Spinal cord (tissue), 10 donors: ENCODE measurements around the gene ACOT8. TPM values are rescaled to one million over a fixed set of nuclear protein-coding genes. Genes with fewer than 3 reads are reported as not detected.

ENCODE experiments used
- DNase-seq, 6 donors: peaks; one replicate each; pipeline versions ENCODE4 v3.0.0 to v3.0.0-alpha.2; 2013 to 2015; ENCODE audit warnings: low spot score in 6 of 6, low read depth in 4 of 6
- H3K27ac ChIP-seq: one replicate; pipeline ENCODE4 v1.5.1; 2013; ENCODE audit warnings: low read depth, low read length, control low read depth
- H3K27me3 ChIP-seq: one replicate; pipeline ENCODE4 v1.6.1; 2013; ENCODE audit warnings: low read length; ENCODE audit not compliant: control insufficient read depth, insufficient read depth
- H3K36me3 ChIP-seq: one replicate; pipeline ENCODE4 v1.6.1; 2013; ENCODE audit warnings: low read length; ENCODE audit not compliant: control insufficient read depth, insufficient read depth
- H3K4me1 ChIP-seq: one replicate; pipeline ENCODE4 v1.6.1; 2013; ENCODE audit warnings: low read length; ENCODE audit not compliant: control insufficient read depth, insufficient read depth
- H3K4me3 ChIP-seq: one replicate; pipeline ENCODE4 v1.5.1; 2013; ENCODE audit warnings: low read depth, low read length, control low read depth
- H3K9me3 ChIP-seq: one replicate; pipeline ENCODE4 v1.6.1; 2013; ENCODE audit warnings: low read length; ENCODE audit not compliant: control insufficient read depth, insufficient read depth
- WGBS: methylation state at CpG from one replicate; pipeline ENCODE4 v1.1.5; 2013; ENCODE audit warnings: missing lambda C conversion rate; ENCODE audit not compliant: insufficient coverage; 5-methylcytosine and 5-hydroxymethylcytosine counted together
- polyA plus RNA-seq, 2 donors: library from polyadenylated mRNA; unstranded; fragments of 120-200 nt; gene quantifications; one replicate each; pipeline ENCODE4 v1.2.1, GENCODE V29; 2013; ENCODE audit not compliant: insufficient read length in 2 of 2
- total RNA-seq, 2 donors: library from RNA; depleted of rRNA in 1 of 2; stranded (reverse); fragments of 120-200 nt in 1 of 2; fragments of >200 nt in 1 of 2; gene quantifications; one replicate each; pipeline versions ENCODE4 v1.2.3 to v1.2.4, GENCODE V29; 2013 to 2014
- donor health status: healthy.

ACOT8 gene
- total and polyA plus RNA-seq, 4 donors = 27.8 to 46.3 (median 38.3) TPM

GRCh38 chr20:45873409-45874103 lies 16.4 kb upstream of the ACOT8 start:
- no peak for DNase-seq
- H3K4me3 ChIP-seq = no peak overlapping the region
- no peaks in the 10 kb centered on the region for H3K4me1 ChIP-seq
- no peaks in the 10 kb centered on the region for H3K9me3 ChIP-seq
- H3K36me3 ChIP-seq = peaks cover 32% of the 10 kb centered on the region
- H3K27ac ChIP-seq = no peak overlapping the region
- H3K27me3 ChIP-seq = no peaks in the 10 kb centered on the region
- no CpG with 5 or more reads among the region's 1 CpG for WGBS

GRCh38 chr20:45872626-45873025 lies 15.4 kb upstream of the ACOT8 start:
- WGBS = 96% methylated on average over 2 of the region's 4 CpGs
- Histone ChIP-seq H3K4me1 (no peaks in the 10 kb centered on the region), H3K36me3 (peaks cover 23% of the 10 kb centered on the region), H3K9me3 (no peaks in the 10 kb centered on the region), H3K4me3 (no peak overlapping the region), H3K27me3 (no peaks in the 10 kb centered on the region), H3K27ac (no peak overlapping the region)
- no peak for DNase-seq

GRCh38 chr20:45867819-45868176 lies 10.6 kb upstream of the ACOT8 start:
- Histone ChIP-seq H3K4me3 (no peak overlapping the region), H3K27me3 (no peaks in the 10 kb centered on the region), H3K4me1 (no peaks in the 10 kb centered on the region), H3K27ac (no peak overlapping the region), H3K9me3 (no peaks in the 10 kb centered on the region), H3K36me3 (peaks cover 7% of the 10 kb centered on the region)
- DNase-seq = no peak

GRCh38 chr20:45867136-45867818 lies 10.1 kb upstream of the ACOT8 start:
- DNase-seq = no peak
- 100% methylated on average over 1 of the region's 6 CpGs for WGBS

GRCh38 chr20:45866454-45866853 lies 9.3 kb upstream of the ACOT8 start:
- WGBS = 92% methylated on average over 4 of the region's 5 CpGs
- H3K9me3 ChIP-seq = no peaks in the 10 kb centered on the region

More at GRCh38 chr20:45867136-45867818, 10.1 kb upstream of the ACOT8 start:
- Histone ChIP-seq H3K4me3 (no peak overlapping the region), H3K27me3 (no peaks in the 10 kb centered on the region), H3K4me1 (no peaks in the 10 kb centered on the region), H3K9me3 (no peaks in the 10 kb centered on the region), H3K27ac (no peak overlapping the region), H3K36me3 (peaks cover 3% of the 10 kb centered on the region)

GRCh38 chr20:45863543-45864470 lies 6.6 kb upstream of the ACOT8 start:
- Histone ChIP-seq H3K9me3 (no peaks in the 10 kb centered on the region), H3K27ac (no peak overlapping the region), H3K4me3 (no peak overlapping the region), H3K36me3 (peaks cover 2% of the 10 kb centered on the region), H3K27me3 (no peaks in the 10 kb centered on the region), H3K4me1 (no peaks in the 10 kb centered on the region)
- 86% methylated on average over 5 of the region's 7 CpGs for WGBS
- DNase-seq = no peak

More at GRCh38 chr20:45866454-45866853, 9.3 kb upstream of the ACOT8 start:
- Histone ChIP-seq H3K27me3 (no peaks in the 10 kb centered on the region), H3K27ac (no peak overlapping the region), H3K36me3 (peaks cover 5% of the 10 kb centered on the region), H3K4me3 (no peak overlapping the region), H3K4me1 (no peaks in the 10 kb centered on the region)
- DNase-seq = no peak

- 83% methylated on average over 1 of the region's 7 CpGs for WGBS
- H3K4me1 ChIP-seq = peaks cover 17% of the 10 kb centered on the region
- no peak overlapping the region for H3K27ac ChIP-seq
- no peaks in the 10 kb centered on the region for H3K9me3 ChIP-seq
- no peaks in the 10 kb centered on the region for H3K27me3 ChIP-seq
- peaks cover 2% of the 10 kb centered on the region for H3K36me3 ChIP-seq
- H3K4me3 ChIP-seq = no peak overlapping the region
- peak in 2 of 6 donors; percentile 5 to 58 for DNase-seq
Measured at GRCh38 chr20:45861221-45862075, 4.3 kb upstream of the ACOT8 start.

GRCh38 chr20:45860560-45861220 lies 3.5 kb upstream of the ACOT8 start:
- Histone ChIP-seq H3K4me3 (no peak overlapping the region), H3K9me3 (no peaks in the 10 kb centered on the region), H3K36me3 (peaks cover 2% of the 10 kb centered on the region), H3K27ac (no peak overlapping the region), H3K4me1 (peaks cover 25% of the 10 kb centered on the region), H3K27me3 (no peaks in the 10 kb centered on the region)
- peak in 1 of 6 donors; percentile 35 for DNase-seq
- WGBS = 83% methylated on average over 4 of the region's 7 CpGs
